ENCODE results near the gene ALDH9A1.
"Not testable (repeated sequence)": the region's sequence is repeated elsewhere in the genome, so short reads cannot be mapped to it uniquely, and the experiment has no call there.

The ALDH9A1 gene

GRCh38 chr1:165686971-165687433 lies 11.4 kb downstream of the ALDH9A1 start:
- DNase-seq (ENCODE audit: low read depth): no peak

- no peak for DNase-seq (ENCODE audit: low read depth)
Observed at GRCh38 chr1:165686121-165686970, 12.0 kb downstream of the ALDH9A1 start.

GRCh38 chr1:165683848-165684485 lies 14.4 kb downstream of the ALDH9A1 start:
- no peak for DNase-seq (ENCODE audit: low read depth)

GRCh38 chr1:165680773-165681172 lies 17.6 kb downstream of the ALDH9A1 start:
- DNase-seq (ENCODE audit: low read depth): not testable (repeated sequence)

- no peak for DNase-seq (ENCODE audit: low read depth)
Observed at GRCh38 chr1:165680303-165680702, 18.1 kb downstream of the ALDH9A1 start.

- no peak for DNase-seq (ENCODE audit: low read depth)
Observed at GRCh38 chr1:165679282-165680036, 18.9 kb downstream of the ALDH9A1 start.

GRCh38 chr1:165678509-165678908 lies 19.9 kb downstream of the ALDH9A1 start:
- no peak for DNase-seq (ENCODE audit: low read depth)

GRCh38 chr1:165675794-165676193 lies 22.6 kb downstream of the ALDH9A1 start:
- DNase-seq (ENCODE audit: low read depth): no peak

- no peak for DNase-seq (ENCODE audit: low read depth)
Observed at GRCh38 chr1:165674599-165674998, 23.8 kb downstream of the ALDH9A1 start.

GRCh38 chr1:165671526-165671925 lies 26.8 kb downstream of the ALDH9A1 start:
- no peak for DNase-seq (ENCODE audit: low read depth)

GRCh38 chr1:165668184-165668583 lies 30.2 kb downstream of the ALDH9A1 start:
- DNase-seq (ENCODE audit: low read depth): no peak

GRCh38 chr1:165666152-165666825 lies 32.1 kb downstream of the ALDH9A1 start:
- no peak for DNase-seq (ENCODE audit: low read depth)

GRCh38 chr1:165662186-165662585 lies 36.2 kb downstream of the ALDH9A1 start:
- no peak for DNase-seq (ENCODE audit: low read depth)

GRCh38 chr1:165661703-165662102 lies 36.7 kb downstream of the ALDH9A1 start:
- DNase-seq (ENCODE audit: low read depth): no peak

GRCh38 chr1:165659581-165659895 lies 38.8 kb downstream of the ALDH9A1 start:
- DNase-seq (ENCODE audit: low read depth): no peak

- DNase-seq (ENCODE audit: low read depth): not testable (repeated sequence)
Observed at GRCh38 chr1:165658766-165659580, 39.4 kb downstream of the ALDH9A1 start.

GRCh38 chr1:165650981-165651625 lies 47.3 kb downstream of the ALDH9A1 start:
- no peak for DNase-seq (ENCODE audit: low read depth)

GRCh38 chr1:165648919-165649572 lies 49.3 kb downstream of the ALDH9A1 start:
- no peak for DNase-seq (ENCODE audit: low read depth)

- no peak for DNase-seq (ENCODE audit: low read depth)
Observed at GRCh38 chr1:165647970-165648369, 50.4 kb downstream of the ALDH9A1 start.

GRCh38 chr1:165647517-165647916 lies 50.8 kb downstream of the ALDH9A1 start:
- DNase-seq (ENCODE audit: low read depth): no peak

Data from activated T-cell treated with anti-CD3 and anti-CD28 coated beads for 1 hour (primary cell).